CD14-positive monocyte (primary cell): ENCODE results near the gene IRAK1. TPM values are rescaled to one million over a fixed set of nuclear protein-coding genes. Genes with fewer than 3 reads are reported as not detected.
"Not testable (repeated sequence)": the region's sequence is repeated elsewhere in the genome, so short reads cannot be mapped to it uniquely, and the experiment has no call there.

Source experiments
- DNase-seq, 3 donors: peaks; one replicate each; pipeline ENCODE4 v3.0.0-alpha.2; 2011 to 2022
- H2AFZ ChIP-seq: 2 replicates; pipeline ENCODE4 v1.6.0; 2012; ENCODE audit warnings: mild to moderate bottlenecking, low read depth, low read length, inconsistent platforms; ENCODE audit not compliant: insufficient read depth, poor library complexity, severe bottlenecking
- H3K27ac ChIP-seq, 2 donors: 1 replicate in 1 of 2; 2 replicates in 1 of 2; pipeline ENCODE4 v1.5.1; 2012 to 2013; ENCODE audit warnings: low read length in 2 of 2, control low read depth in 1 of 2, inconsistent platforms in 1 of 2, low read depth in 1 of 2, mild to moderate bottlenecking in 1 of 2
- H3K27me3 ChIP-seq, 2 donors: one replicate each; pipeline versions ENCODE4 v1.6.0 to v1.6.1; 2011 to 2013; ENCODE audit warnings: low read length in 2 of 2; ENCODE audit not compliant: control insufficient read depth in 2 of 2, insufficient read depth in 2 of 2
- H3K36me3 ChIP-seq, 2 donors: replicated peaks in 1 of 2; 1 replicate in 1 of 2; 2 replicates in 1 of 2; pipeline versions ENCODE4 v1.5.1 to v1.6.1; 2012 to 2013; ENCODE audit warnings: low read length in 2 of 2, control low read depth in 1 of 2, inconsistent platforms in 1 of 2, mild to moderate bottlenecking in 1 of 2; ENCODE audit not compliant: insufficient read depth in 2 of 2, control insufficient read depth in 1 of 2
- H3K4me1 ChIP-seq, 2 donors: 1 replicate in 1 of 2; 2 replicates in 1 of 2; pipeline versions ENCODE4 v1.5.1 to v1.6.1; 2012 to 2013; ENCODE audit warnings: low read length in 2 of 2, control low read depth in 1 of 2, inconsistent platforms in 1 of 2, mild to moderate bottlenecking in 1 of 2, moderate library complexity in 1 of 2; ENCODE audit not compliant: insufficient read depth in 2 of 2, control insufficient read depth in 1 of 2
- H3K4me2 ChIP-seq: replicated peaks from 2 replicates; pipeline ENCODE3; 2012; ENCODE audit warnings: low read length, moderate library complexity, mild to moderate bottlenecking; ENCODE audit not compliant: poor library complexity, severe bottlenecking; ENCODE audit errors: extremely low read depth
- H3K4me3 ChIP-seq, 3 experiments: fragments of 200-600 bp in 1 of 3; sonication (generic) in 1 of 3; replicated peaks in 1 of 3; 1 replicate in 2 of 3; 2 replicates in 1 of 3; pipeline ENCODE4 v1.5.1; 2011 to 2013; ENCODE audit warnings: low read length in 3 of 3, mild to moderate bottlenecking in 3 of 3, control low read depth in 2 of 3, low read depth in 2 of 3, inconsistent platforms in 1 of 3, moderate library complexity in 1 of 3
- H3K79me2 ChIP-seq: 2 replicates; pipeline ENCODE4 v1.6.0; 2012; ENCODE audit warnings: mild to moderate bottlenecking, control low read depth, inconsistent platforms, low read length, moderate library complexity; ENCODE audit not compliant: insufficient read depth
- H3K9ac ChIP-seq: 2 replicates; pipeline ENCODE4 v1.6.0; 2017; ENCODE audit warnings: low read length, mild to moderate bottlenecking; ENCODE audit not compliant: insufficient read depth, poor library complexity, severe bottlenecking
- H3K9me3 ChIP-seq, 2 donors: replicated peaks in 1 of 2; 1 replicate in 1 of 2; 2 replicates in 1 of 2; pipeline versions ENCODE4 v1.5.1 to v1.6.1; 2012 to 2013; ENCODE audit warnings: low read length in 2 of 2, control low read depth in 1 of 2; ENCODE audit not compliant: control insufficient read depth in 1 of 2, insufficient read depth in 1 of 2
- H4K20me1 ChIP-seq: 2 replicates; pipeline ENCODE4 v1.6.0; 2012; ENCODE audit warnings: mild to moderate bottlenecking, low read length, control low read depth, moderate library complexity; ENCODE audit not compliant: insufficient read depth
- H3K27ac Mint-ChIP-seq, 7 donors: one replicate each; pipeline ENCODE4 v1.8.0; 2020; ENCODE audit warnings: mild to moderate bottlenecking in 7 of 7, mixed read lengths in 7 of 7, moderate library complexity in 6 of 7, inconsistent platforms in 2 of 7
- H3K27me3 Mint-ChIP-seq, 3 donors: one replicate each; pipeline ENCODE4 v1.8.0; 2021 to 2022; ENCODE audit warnings: low read depth in 3 of 3, mild to moderate bottlenecking in 3 of 3, mixed read lengths in 3 of 3, moderate library complexity in 3 of 3, inconsistent platforms in 1 of 3
- H3K36me3 Mint-ChIP-seq, 2 donors: one replicate each; pipeline ENCODE4 v1.8.0; 2020; ENCODE audit warnings: mixed read lengths in 2 of 2, inconsistent platforms in 1 of 2, mild to moderate bottlenecking in 1 of 2
- H3K4me1 Mint-ChIP-seq: one replicate; pipeline ENCODE4 v1.8.0; 2020; ENCODE audit warnings: mild to moderate bottlenecking, mixed read lengths
- H3K4me3 Mint-ChIP-seq, 2 donors: one replicate each; pipeline ENCODE4 v1.8.0; 2020; ENCODE audit warnings: mild to moderate bottlenecking in 2 of 2, mixed read lengths in 2 of 2, moderate library complexity in 1 of 2
- H3K9me3 Mint-ChIP-seq, 7 donors: one replicate each; pipeline ENCODE4 v1.8.0; 2020 to 2022; ENCODE audit warnings: mixed read lengths in 7 of 7, mild to moderate bottlenecking in 6 of 7, moderate library complexity in 6 of 7, inconsistent platforms in 2 of 7
- WGBS: methylation state at CpG from one replicate; pipeline ENCODE4 v1.1.5; 2013; ENCODE audit warnings: missing lambda C conversion rate; ENCODE audit not compliant: insufficient coverage; 5-methylcytosine and 5-hydroxymethylcytosine counted together
- intact Hi-C, 2 donors: fragments of 100-400 bp; cut with micrococcal nuclease; formaldehyde crosslinking; loops; one replicate each; pipeline versions ENCODE4 v1.15.0 to v1.15.1; 2023
- polyA plus RNA-seq, 3 donors: library from polyadenylated mRNA; depleted of rRNA in 1 of 3; unstranded in 2 of 3; stranded (reverse) in 1 of 3; fragments of 300-500 nt in 2 of 3; fragments of >200 nt in 1 of 3; fragmentation: Illumina TruSeq in 2 of 3; gene quantifications; 1 replicate in 2 of 3; 2 replicates in 1 of 3; pipeline ENCODE4 v1.2.3, GENCODE V29; 2012 to 2021
- TF ChIP-seq, protein P1 (sequence below): fragments of 200-600 bp; IDR thresholded peaks from one replicate; pipeline ENCODE4 v1.8.0; 2022; ENCODE audit warnings: antibody characterized with exemption, mild to moderate bottlenecking

The IRAK1 gene
- polyA plus RNA-seq, 3 donors = 47.8 to 109 (median 49.5) TPM

DNA sequence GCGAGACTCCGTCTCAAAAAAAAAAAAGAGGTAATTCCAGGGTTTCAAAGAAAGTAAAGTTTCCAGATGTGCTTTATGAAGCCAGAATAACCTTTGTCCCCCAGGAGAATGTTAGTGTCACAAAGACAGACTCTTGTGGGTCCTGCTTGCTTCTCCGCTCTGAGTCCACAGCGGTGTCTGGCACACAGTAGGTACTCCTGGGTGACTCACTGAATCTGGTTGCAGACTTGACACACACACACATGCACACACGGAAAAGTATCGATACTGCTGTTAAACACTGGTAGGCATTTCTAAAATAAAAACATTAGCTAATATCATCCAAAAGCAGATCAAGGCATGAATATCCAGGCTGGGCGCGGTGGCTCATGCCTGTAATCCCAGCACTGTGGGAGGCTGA lies 24.2 kb downstream of the IRAK1 start:
- H3K27me3 ChIP-seq = peaks cover 0 to 13% of the 10 kb centered on the region in 2 donors
- H3K9me3 ChIP-seq = no peaks in the 10 kb centered on the region
- H3K27ac ChIP-seq = no peak overlapping the region
- Mint-ChIP-seq H3K9me3 (peaks cover 0 to 7% (median 3%) of the 10 kb centered on the region in 7 donors), H3K27ac (no peak overlapping the region), H3K27me3 (peaks cover 0 to 60% (median 0%) of the 10 kb centered on the region in 3 donors), H3K4me3 (no peak overlapping the region), H3K4me1 (peaks cover 22% of the 10 kb centered on the region), H3K36me3 (no peaks in the 10 kb centered on the region)
- no peak overlapping the region for H2AFZ ChIP-seq
- no peak overlapping the region for H3K4me3 ChIP-seq
- TF ChIP-seq, protein P1, sequence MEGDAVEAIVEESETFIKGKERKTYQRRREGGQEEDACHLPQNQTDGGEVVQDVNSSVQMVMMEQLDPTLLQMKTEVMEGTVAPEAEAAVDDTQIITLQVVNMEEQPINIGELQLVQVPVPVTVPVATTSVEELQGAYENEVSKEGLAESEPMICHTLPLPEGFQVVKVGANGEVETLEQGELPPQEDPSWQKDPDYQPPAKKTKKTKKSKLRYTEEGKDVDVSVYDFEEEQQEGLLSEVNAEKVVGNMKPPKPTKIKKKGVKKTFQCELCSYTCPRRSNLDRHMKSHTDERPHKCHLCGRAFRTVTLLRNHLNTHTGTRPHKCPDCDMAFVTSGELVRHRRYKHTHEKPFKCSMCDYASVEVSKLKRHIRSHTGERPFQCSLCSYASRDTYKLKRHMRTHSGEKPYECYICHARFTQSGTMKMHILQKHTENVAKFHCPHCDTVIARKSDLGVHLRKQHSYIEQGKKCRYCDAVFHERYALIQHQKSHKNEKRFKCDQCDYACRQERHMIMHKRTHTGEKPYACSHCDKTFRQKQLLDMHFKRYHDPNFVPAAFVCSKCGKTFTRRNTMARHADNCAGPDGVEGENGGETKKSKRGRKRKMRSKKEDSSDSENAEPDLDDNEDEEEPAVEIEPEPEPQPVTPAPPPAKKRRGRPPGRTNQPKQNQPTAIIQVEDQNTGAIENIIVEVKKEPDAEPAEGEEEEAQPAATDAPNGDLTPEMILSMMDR = no peak
- DNase-seq = no peak
- intact Hi-C loops = no loop called here
- H3K36me3 ChIP-seq = no peaks in the 10 kb centered on the region
- H3K4me1 ChIP-seq = peaks cover 25 to 26% of the 10 kb centered on the region in 2 donors
- no peaks in the 10 kb centered on the region for H4K20me1 ChIP-seq
- H3K9ac ChIP-seq = no peak overlapping the region
- WGBS = no CpG with 5 or more reads among the region's 8 CpGs
- no peak overlapping the region for H3K4me2 ChIP-seq
- H3K79me2 ChIP-seq = no peaks in the 10 kb centered on the region

DNA sequence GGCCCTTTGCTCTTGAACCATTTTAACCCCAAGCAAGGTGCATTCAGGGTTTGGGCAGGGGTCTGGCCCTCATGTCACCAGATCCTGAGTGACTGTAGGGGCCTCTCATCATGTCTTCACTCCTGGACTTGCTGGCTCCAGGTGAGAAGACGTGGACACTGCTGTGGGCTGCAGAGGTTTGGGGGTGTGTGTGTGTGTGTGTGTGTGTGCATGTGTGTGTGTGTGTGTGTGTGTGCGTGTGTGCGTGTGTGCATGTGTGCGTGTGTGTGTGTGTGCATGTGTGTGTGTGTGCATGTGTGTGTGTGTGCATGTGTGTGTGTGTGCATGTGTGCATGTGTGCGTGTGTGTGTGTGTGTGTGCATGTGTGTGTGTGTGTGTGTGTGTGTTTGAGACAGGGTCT lies 25.3 kb downstream of the IRAK1 start:
- H3K36me3 ChIP-seq, intact Hi-C loops, DNase-seq, H3K9ac ChIP-seq, H3K36me3 Mint-ChIP-seq, H3K27ac ChIP-seq, H3K4me3 ChIP-seq, H3K4me3 Mint-ChIP-seq, H3K4me2 ChIP-seq, H3K79me2 ChIP-seq, H4K20me1 ChIP-seq, H3K9me3 ChIP-seq, H2AFZ ChIP-seq: not testable (repeated sequence)
- no CpG with 5 or more reads among the region's 5 CpGs for WGBS
- peaks cover 0 to 65% (median 0%) of the 10 kb centered on the region in 3 donors for H3K27me3 Mint-ChIP-seq
- Histone ChIP-seq H3K27me3 (peaks cover 0 to 13% of the 10 kb centered on the region in 2 donors), H3K4me1 (peaks cover 15% of the 10 kb centered on the region in 2 donors)
- H3K27ac Mint-ChIP-seq = peak overlapping the region in 1 of 7 donors; percentile 33
- peaks cover 0 to 14% (median 4%) of the 10 kb centered on the region in 7 donors for H3K9me3 Mint-ChIP-seq
- H3K4me1 Mint-ChIP-seq = peaks cover 12% of the 10 kb centered on the region
